ENCODE measurements around the gene PLEKHG4B.

PLEKHG4B gene

DNA sequence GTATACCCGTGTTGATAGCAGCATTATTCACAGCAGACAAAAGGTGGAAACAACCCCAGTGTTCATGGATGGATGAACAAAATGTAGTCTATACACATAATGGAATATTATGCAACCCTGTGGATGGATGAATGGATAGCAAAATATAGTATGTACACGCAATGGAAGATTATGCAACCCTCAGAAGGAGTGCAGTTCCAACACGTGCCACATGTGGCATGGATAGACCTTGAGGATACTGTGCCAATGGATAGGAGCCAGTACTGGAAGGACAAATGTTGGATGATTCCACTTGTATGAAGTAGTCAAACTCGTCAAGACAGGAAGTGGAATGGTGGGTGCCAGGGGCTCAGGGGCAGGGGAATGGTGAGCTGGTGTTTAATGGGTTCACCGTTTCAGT lies 44.9 kb downstream of the PLEKHG4B start:
- peak; percentile 49 for DNase-seq (ENCODE audit: low spot score)

- no peak for DNase-seq (ENCODE audit: low spot score)
These were observed 45.8 kb downstream of the PLEKHG4B start for GRCh38 chr5:137741-138140.

DNA sequence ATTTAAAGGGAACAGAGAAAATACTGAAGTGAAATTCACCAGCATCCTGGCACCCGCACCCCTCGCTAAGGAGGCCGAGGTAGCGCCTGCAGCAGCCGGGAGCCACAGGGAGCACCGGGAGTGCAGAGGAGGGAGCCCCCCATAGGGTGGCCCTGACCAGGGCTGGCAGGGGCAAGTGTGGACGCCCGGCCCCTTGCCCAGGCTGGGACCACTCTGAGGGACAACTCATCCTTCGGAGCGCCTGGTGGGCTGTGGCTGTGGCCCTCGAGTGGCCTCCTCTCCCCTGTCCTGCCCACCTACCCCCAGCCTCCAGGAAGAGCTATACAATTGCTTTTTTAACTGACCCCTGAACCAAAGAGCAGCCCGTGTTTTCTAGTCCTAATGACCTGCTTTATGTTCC lies 47.0 kb downstream of the PLEKHG4B start:
- no peak for DNase-seq (ENCODE audit: low spot score)

- no peak for DNase-seq (ENCODE audit: low spot score)
These were observed 47.8 kb downstream of the PLEKHG4B start for GRCh38 chr5:139579-140442.

GRCh38 chr5:140443-140829 lies 48.5 kb downstream of the PLEKHG4B start:
- DNase-seq (ENCODE audit: low spot score) = no peak

DNA sequence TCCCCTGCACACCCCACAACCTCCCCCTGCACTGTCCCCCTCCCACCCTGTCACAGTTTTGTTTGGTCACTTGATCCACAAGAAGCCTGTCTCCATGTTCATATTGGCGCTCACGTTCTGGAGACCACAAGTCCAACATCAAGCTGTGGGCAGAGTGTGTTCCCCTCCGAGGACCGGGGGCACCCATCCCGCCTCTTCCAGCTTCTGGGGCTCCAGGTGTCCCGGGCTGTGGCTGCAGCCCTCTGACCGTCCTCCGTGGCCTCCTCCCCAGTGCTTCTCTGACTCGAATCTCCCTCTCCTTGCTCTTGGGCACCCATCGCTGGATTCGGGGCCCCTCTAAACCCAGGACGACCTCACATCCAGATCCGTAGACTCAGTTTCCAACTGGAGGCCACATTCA lies 49.2 kb downstream of the PLEKHG4B start:
- no peak for DNase-seq (ENCODE audit: low spot score)

DNA sequence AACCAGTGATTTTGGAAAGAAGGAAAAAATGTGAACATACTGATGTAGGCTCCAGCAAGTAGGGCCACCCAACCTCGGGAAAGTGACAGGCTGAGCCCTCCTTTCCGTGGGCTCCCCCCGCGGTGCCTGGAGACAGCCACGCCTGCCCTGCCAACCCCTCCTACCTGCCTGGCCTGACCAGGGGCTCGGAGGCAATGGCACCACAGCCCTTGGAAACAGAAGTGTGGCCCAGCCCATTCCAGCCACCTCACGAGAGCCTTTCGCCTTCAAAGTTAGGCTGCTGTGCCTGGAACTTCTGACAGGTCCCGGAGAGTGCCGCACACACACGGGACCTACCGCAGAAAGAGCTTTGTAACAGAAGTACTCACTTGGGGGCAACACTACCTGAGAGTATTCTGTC lies 49.8 kb downstream of the PLEKHG4B start:
- DNase-seq (ENCODE audit: low spot score) = no peak

GRCh38 chr5:142246-142810 lies 50.4 kb downstream of the PLEKHG4B start:
- no peak for DNase-seq (ENCODE audit: low spot score)

DNA sequence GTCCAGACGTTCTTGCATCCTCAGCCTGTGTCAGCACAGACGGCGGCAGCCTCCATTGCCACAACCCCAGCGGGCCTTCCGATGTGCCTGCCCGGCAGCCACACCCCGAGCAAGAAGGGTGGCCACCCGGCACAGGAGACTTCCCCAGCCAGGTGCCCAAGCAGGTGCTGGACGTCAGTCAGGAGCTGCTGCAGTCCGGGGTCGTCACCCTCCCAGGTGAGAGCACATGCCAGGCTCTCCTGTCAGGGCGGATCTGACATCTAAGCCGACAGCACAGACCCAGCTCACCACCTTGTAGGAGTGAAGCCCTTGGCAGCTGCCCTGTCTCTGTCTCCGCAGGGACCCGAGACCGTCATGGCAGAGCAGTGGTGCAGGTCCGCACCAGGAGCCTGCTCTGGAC lies 51.1 kb downstream of the PLEKHG4B start:
- no peak for DNase-seq (ENCODE audit: low spot score)

DNA sequence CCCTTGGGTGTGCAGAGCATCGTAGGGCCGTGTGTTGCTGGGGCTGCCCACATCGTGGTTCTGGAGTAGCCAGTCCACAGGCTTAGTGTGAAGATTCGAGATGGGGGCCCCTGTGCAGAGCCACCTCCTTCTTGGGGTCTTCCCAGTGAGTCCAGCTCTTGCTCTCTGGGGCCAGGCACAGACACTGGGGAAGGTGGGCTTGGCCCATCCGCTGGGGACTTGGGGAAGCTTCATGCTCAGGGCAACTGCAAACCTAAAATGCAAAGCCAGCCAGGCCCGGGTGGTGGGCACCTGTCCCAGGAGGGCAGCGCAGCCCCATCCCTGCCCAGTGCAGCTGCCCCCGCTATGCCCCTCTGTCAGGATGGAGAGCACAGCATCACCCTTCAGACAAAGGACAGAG lies 53.0 kb downstream of the PLEKHG4B start:
- no peak for DNase-seq (ENCODE audit: low spot score)

DNA sequence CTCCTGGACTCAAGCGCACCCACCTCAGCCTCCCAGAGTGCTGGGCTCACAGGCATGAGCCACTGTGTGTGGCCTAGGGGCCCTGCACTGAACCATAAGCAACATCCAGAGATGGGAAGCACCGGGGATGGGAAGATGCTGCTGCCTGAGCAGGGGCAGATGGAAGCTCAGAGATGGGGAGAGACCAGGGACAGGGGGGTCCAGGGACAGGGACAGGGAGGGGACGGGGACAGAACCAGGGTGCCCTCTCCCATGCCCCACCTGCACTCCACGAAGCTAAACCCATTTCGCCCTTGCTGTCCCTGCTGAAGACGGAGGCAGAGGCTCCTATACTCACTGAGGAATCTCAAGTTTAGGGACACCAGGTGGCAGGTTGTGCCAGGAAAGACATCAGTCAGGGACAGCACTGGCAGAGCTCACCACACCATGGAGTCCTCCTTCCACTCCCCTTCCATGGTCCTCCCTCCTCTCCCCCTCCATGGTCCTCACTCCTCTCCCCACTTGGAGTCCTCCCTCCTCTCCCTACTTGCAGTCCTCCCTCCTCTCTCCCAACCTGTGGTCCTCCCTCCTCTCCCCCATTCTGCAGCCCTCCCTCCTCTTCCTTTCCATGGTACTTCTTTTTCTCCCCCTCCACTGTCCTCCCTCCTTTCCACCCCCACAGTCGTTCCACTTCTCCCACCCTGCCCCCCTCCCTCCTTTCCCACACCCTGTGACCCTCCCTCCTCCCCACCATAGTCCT lies 53.8 kb downstream of the PLEKHG4B start:
- no peak for DNase-seq (ENCODE audit: low spot score)

GRCh38 chr5:147751-148150 lies 55.8 kb downstream of the PLEKHG4B start:
- DNase-seq (ENCODE audit: low spot score) = no peak

GRCh38 chr5:149745-150485 lies 57.9 kb downstream of the PLEKHG4B start:
- DNase-seq (ENCODE audit: low spot score) = no peak

DNA sequence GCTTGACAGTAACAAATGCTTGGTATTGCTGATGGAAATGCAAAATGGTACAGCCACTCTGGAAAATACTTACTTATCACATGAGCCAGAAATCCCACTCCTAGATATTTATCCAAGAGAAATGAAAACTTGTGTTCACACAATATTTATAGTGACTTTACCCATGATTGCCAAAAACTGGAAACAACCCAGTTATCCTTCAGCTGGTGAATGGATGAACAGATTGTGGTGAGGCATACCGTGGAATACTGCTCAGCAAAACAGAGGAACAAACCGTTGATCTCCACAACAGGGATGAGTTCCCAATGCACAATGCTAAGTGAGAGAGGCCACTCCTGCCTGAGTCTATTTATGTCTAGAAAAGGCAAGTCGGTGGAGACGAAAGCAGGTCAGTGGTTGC lies 58.8 kb downstream of the PLEKHG4B start:
- no peak for DNase-seq (ENCODE audit: low spot score)

GRCh38 chr5:152077-152476 lies 60.1 kb downstream of the PLEKHG4B start:
- DNase-seq (ENCODE audit: low spot score) = no peak

GRCh38 chr5:153256-153655 lies 61.3 kb downstream of the PLEKHG4B start:
- DNase-seq (ENCODE audit: low spot score) = peak; percentile 19

GRCh38 chr5:154236-154635 lies 62.3 kb downstream of the PLEKHG4B start:
- DNase-seq (ENCODE audit: low spot score) = no peak

GRCh38 chr5:154826-155225 lies 62.9 kb downstream of the PLEKHG4B start:
- no peak for DNase-seq (ENCODE audit: low spot score)

- no peak for DNase-seq (ENCODE audit: low spot score)
These were observed 63.9 kb downstream of the PLEKHG4B start for GRCh38 chr5:155651-156410.

GRCh38 chr5:156411-157072 lies 64.6 kb downstream of the PLEKHG4B start:
- DNase-seq (ENCODE audit: low spot score) = no peak

DNA sequence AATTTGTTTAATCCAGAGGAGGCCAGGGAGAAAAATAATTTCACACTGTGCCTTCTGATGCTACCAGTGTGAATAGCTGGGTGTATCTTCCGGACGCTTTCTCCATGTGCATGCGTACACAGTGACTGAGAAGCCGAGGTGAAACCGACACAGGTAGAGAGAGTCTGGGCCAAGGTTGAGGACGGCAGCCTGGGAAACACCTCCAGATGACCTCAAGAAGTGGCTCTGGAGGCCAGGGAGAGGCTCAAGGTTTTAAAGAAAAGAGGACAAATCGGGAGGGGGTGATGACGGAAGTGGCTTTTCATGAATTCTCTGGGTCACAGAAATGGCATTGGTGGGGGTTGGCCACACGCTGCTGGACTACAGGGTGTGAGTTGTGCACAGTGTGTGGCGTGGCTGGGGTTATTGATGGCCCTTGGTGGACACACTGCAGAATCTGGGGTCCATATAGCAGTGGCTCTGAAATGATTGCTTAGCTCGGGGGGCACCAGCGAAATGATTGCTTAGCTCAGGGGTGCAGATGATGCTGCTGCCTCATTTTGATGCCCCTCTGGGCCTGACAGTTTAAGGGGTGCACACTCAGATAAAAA lies 65.3 kb downstream of the PLEKHG4B start:
- no peak for DNase-seq (ENCODE audit: low spot score)

Measured in RKO (cell line).